CD4-positive, alpha-beta T cell (primary cell): ENCODE results near the gene AK6. TPM values are rescaled to one million over a fixed set of nuclear protein-coding genes. Genes with fewer than 3 reads are reported as not detected.

Experiments
- ATAC-seq: fragments of 200-7000 bp; cut with Tn5 transposase; one replicate; pipeline ENCODE4 v1.10.0; 2022; ENCODE audit warnings: mild to moderate bottlenecking; ENCODE audit not compliant: poor library complexity
- CTCF ChIA-PET: fragments of 350-600 bp; sonication (Branson Sonifier 250); formaldehyde crosslinking; loops from one replicate; lab custom pipeline; 2021; ENCODE audit warnings: antibody characterized with exemption, inconsistent platforms; lab: Charles Lee
- POLR2A ChIA-PET: fragments of 350-600 bp; sonication (Branson Sonifier 250); formaldehyde crosslinking; loops from one replicate; lab custom pipeline; 2021; ENCODE audit warnings: antibody characterized with exemption, inconsistent platforms; lab: Charles Lee
- DNase-seq, 14 experiments: peaks; one replicate each; pipeline ENCODE4 v3.0.0-alpha.2; 2013 to 2020; ENCODE audit warnings: mixed read lengths in 2 of 14
- H3K27ac ChIP-seq, 2 donors: one replicate each; pipeline versions ENCODE4 v1.5.1 to v1.7.0; 2013; ENCODE audit warnings: low read length in 2 of 2, low read depth in 1 of 2, mild to moderate bottlenecking in 1 of 2
- H3K27me3 ChIP-seq, 2 experiments: 1 replicate in 1 of 2; 2 replicates in 1 of 2; pipeline versions ENCODE4 v1.6.1 to v1.7.0; 2013; ENCODE audit warnings: low read length in 2 of 2, control low read depth in 1 of 2, mild to moderate bottlenecking in 1 of 2, moderate library complexity in 1 of 2; ENCODE audit not compliant: insufficient read depth in 2 of 2, control insufficient read depth in 1 of 2
- H3K36me3 ChIP-seq: one replicate; pipeline ENCODE4 v1.6.1; 2013; ENCODE audit warnings: low read length, control low read depth; ENCODE audit not compliant: insufficient read depth
- H3K4me1 ChIP-seq: one replicate; pipeline ENCODE4 v1.6.1; 2013; ENCODE audit warnings: low read length, control low read depth; ENCODE audit not compliant: insufficient read depth
- H3K4me3 ChIP-seq: one replicate; pipeline ENCODE4 v1.5.1; 2013; ENCODE audit warnings: mild to moderate bottlenecking, low read length, moderate library complexity
- H3K9me3 ChIP-seq, 2 experiments: 1 replicate in 1 of 2; 2 replicates in 1 of 2; pipeline versions ENCODE4 v1.6.1 to v1.7.0; 2013; ENCODE audit warnings: low read length in 2 of 2, mild to moderate bottlenecking in 2 of 2, control low read depth in 1 of 2, moderate library complexity in 1 of 2; ENCODE audit not compliant: control insufficient read depth in 1 of 2, insufficient read depth in 1 of 2
- H3K27ac Mint-ChIP-seq: one replicate; pipeline ENCODE4 v1.8.0; 2020; ENCODE audit warnings: mixed read lengths
- H3K27me3 Mint-ChIP-seq: one replicate; pipeline ENCODE4 v1.8.0; 2021; ENCODE audit warnings: mixed read lengths
- H3K36me3 Mint-ChIP-seq: one replicate; pipeline ENCODE4 v1.8.0; 2021; ENCODE audit warnings: low read depth, mixed read lengths
- H3K4me1 Mint-ChIP-seq: one replicate; pipeline ENCODE4 v1.8.0; 2021; ENCODE audit warnings: low read depth, mixed read lengths
- H3K4me3 Mint-ChIP-seq: one replicate; pipeline ENCODE4 v1.8.0; 2020; ENCODE audit warnings: mild to moderate bottlenecking, mixed read lengths
- H3K9me3 Mint-ChIP-seq: one replicate; pipeline ENCODE4 v1.8.0; 2020; ENCODE audit warnings: mixed read lengths
- intact Hi-C, 2 experiments: fragments of 100-400 bp; cut with DNase I in 1 of 2; cut with micrococcal nuclease in 1 of 2; formaldehyde crosslinking; loops; one replicate each; pipeline versions ENCODE4 v1.15.1 to v1.9.0; 2023 to 2025; cut with DNase I, micrococcal nuclease
- total RNA-seq, 174 experiments: library from RNA in 2 of 174; stranded (reverse) in 2 of 174; gene quantifications; one replicate each; pipeline ENCODE4 v1.2.3 and lab custom pipeline; 2021 to 2026
- TF ChIP-seq, protein P1 (sequence below): fragments of 200-600 bp; IDR thresholded peaks from one replicate; pipeline ENCODE4 v1.8.0; 2022; ENCODE audit warnings: antibody characterized with exemption, mild to moderate bottlenecking

The AK6 gene
- total RNA-seq, 2 experiments from 2014 or later = 8.2 to 10.6 TPM

DNA sequence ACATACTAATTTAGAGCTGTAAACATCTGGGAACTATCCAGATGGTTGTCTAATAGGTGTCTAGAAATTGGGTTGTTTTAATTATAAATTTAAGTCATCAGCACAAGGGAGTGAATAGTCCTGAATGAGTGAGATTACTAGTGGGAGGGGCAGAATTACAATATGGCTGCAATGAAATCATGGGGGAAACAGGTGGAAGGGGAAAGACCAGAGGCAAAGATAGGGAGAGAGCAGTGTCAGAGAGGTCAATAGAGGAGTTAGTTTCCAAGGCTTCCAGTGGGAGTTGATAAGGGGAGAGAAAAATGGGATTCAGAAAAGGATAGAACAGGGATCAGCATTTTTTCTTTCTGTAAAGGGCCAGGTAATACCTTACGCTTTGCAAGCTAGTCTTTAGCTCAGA, 8.9 kb downstream of the AK6 start:
- H3K9me3 ChIP-seq = no peaks in the 10 kb centered on the region
- TF ChIP-seq, protein P1, sequence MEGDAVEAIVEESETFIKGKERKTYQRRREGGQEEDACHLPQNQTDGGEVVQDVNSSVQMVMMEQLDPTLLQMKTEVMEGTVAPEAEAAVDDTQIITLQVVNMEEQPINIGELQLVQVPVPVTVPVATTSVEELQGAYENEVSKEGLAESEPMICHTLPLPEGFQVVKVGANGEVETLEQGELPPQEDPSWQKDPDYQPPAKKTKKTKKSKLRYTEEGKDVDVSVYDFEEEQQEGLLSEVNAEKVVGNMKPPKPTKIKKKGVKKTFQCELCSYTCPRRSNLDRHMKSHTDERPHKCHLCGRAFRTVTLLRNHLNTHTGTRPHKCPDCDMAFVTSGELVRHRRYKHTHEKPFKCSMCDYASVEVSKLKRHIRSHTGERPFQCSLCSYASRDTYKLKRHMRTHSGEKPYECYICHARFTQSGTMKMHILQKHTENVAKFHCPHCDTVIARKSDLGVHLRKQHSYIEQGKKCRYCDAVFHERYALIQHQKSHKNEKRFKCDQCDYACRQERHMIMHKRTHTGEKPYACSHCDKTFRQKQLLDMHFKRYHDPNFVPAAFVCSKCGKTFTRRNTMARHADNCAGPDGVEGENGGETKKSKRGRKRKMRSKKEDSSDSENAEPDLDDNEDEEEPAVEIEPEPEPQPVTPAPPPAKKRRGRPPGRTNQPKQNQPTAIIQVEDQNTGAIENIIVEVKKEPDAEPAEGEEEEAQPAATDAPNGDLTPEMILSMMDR = no peak
- H3K27ac ChIP-seq = no peak overlapping the region
- H3K4me1 ChIP-seq = no peaks in the 10 kb centered on the region
- ChIA-PET CTCF (interaction anchor here (1.8 kb wide), 1 partner anchor 267 kb away, joined by 3 read pairs; the partner anchor contains the start of gene SLC30A5), POLR2A (no interaction called here)
- ATAC-seq = no peak
- no peaks in the 10 kb centered on the region for H3K27me3 ChIP-seq
- Mint-ChIP-seq H3K4me1 (peaks cover 24% of the 10 kb centered on the region), H3K27ac (peak overlapping the region; percentile 0), H3K9me3 (no peaks in the 10 kb centered on the region), H3K36me3 (peaks cover 56% of the 10 kb centered on the region), H3K4me3 (no peak overlapping the region), H3K27me3 (no peaks in the 10 kb centered on the region)
- DNase-seq = no peak
- intact Hi-C loops = no loop called here
- H3K4me3 ChIP-seq = no peak overlapping the region
- peaks cover 22% of the 10 kb centered on the region for H3K36me3 ChIP-seq

DNA sequence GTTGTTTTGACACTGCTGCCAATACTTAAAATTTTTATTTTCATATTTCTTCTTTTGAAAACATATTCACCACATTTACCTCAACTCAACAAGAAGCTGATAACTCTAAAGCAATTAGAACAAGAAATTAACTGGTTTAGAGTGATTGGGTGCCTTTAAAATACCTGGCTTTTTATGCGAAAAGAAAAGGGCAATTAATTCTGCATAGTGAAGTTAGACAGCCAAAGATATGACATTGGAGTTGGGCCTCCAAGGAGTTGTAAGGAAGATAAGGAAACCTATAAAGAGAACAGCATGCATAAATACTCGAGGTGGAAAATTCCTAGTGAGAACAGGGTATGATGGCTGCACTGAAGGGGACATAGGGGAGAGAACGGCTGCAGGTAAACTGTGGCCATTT, 9.6 kb downstream of the AK6 start:
- no peak overlapping the region for H3K27ac ChIP-seq
- ATAC-seq = no peak
- intact Hi-C loops = no loop called here
- no peak overlapping the region for H3K27ac Mint-ChIP-seq
- H3K9me3 Mint-ChIP-seq = no peaks in the 10 kb centered on the region
- H3K4me3 Mint-ChIP-seq = no peak overlapping the region
- no peak for DNase-seq
- H3K27me3 ChIP-seq = no peaks in the 10 kb centered on the region
- ChIA-PET CTCF (no interaction called here), POLR2A (no interaction called here)
- H3K36me3 ChIP-seq = peaks cover 20% of the 10 kb centered on the region
- H3K9me3 ChIP-seq = no peaks in the 10 kb centered on the region
- no peaks in the 10 kb centered on the region for H3K27me3 Mint-ChIP-seq
- peaks cover 19% of the 10 kb centered on the region for H3K4me1 Mint-ChIP-seq
- peaks cover 51% of the 10 kb centered on the region for H3K36me3 Mint-ChIP-seq
- TF ChIP-seq, protein P1 = no peak
- no peaks in the 10 kb centered on the region for H3K4me1 ChIP-seq
- H3K4me3 ChIP-seq = no peak overlapping the region

DNA sequence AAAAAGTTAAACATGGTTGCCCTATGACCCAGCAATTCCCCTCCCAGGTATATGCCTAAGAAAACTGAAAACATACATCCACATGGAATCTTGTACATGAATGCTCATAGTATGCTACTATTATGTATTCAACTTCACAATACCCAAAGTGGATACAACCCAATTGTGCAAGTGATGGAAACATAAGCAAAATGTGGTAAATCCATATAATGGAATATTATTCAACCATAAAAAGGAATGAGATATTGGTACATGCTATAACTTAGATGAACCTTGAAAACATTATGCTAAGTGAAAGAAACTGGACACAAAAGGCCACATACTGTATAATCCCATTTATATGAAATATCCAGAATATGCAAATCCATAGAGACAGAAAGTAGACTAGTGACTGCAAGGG, 18.7 kb downstream of the AK6 start:
- ATAC-seq (no peak), DNase-seq (no peak)
- ChIA-PET CTCF (no interaction called here), POLR2A (no interaction called here)
- peaks cover under 1% of the 10 kb centered on the region for H3K4me1 Mint-ChIP-seq
- H3K4me1 ChIP-seq = no peaks in the 10 kb centered on the region
- H3K27me3 ChIP-seq = no peaks in the 10 kb centered on the region
- TF ChIP-seq, protein P1 = no peak
- H3K27ac Mint-ChIP-seq = no peak overlapping the region
- intact Hi-C loops = no loop called here
- H3K9me3 Mint-ChIP-seq = no peaks in the 10 kb centered on the region
- no peak overlapping the region for H3K27ac ChIP-seq
- H3K4me3 ChIP-seq = no peak overlapping the region
- no peak overlapping the region for H3K4me3 Mint-ChIP-seq
- H3K27me3 Mint-ChIP-seq = no peaks in the 10 kb centered on the region
- H3K36me3 ChIP-seq = peaks cover 31% of the 10 kb centered on the region
- H3K9me3 ChIP-seq = no peaks in the 10 kb centered on the region
- peaks cover 48% of the 10 kb centered on the region for H3K36me3 Mint-ChIP-seq
